Gastrocnemius medialis (tissue), 4 donors: ENCODE results near the gene CEP170.

Experiments used
- CTCF ChIP-seq, 5 experiments: fragments of 450-650 bp in 3 of 5; fragments of 200-600 bp in 2 of 5; sonication (generic) in 2 of 5; IDR thresholded peaks in 4 of 5; conservative IDR thresholded peaks in 1 of 5; 1 replicate in 4 of 5; 2 replicates in 1 of 5; pipeline ENCODE4 v1.5.1; 2016 to 2019; ENCODE audit warnings: antibody characterized with exemption in 5 of 5, mild to moderate bottlenecking in 3 of 5, moderate library complexity in 3 of 5
- POLR2A ChIP-seq, 2 donors: fragments of 450-650 bp; IDR thresholded peaks; one replicate each; pipeline ENCODE4 v1.6.1; 2017; ENCODE audit warnings: antibody characterized with exemption in 2 of 2, mild to moderate bottlenecking in 2 of 2, moderate library complexity in 2 of 2

GRCh38 chr1:243280571-243281129 is 25.6 kb upstream of the CEP170 start:
- TF ChIP-seq CTCF (IDR thresholded peaks at IDR 0.05 in 4 of 5, conservative IDR thresholded peaks at IDR 0.05 in 1 of 5) (no peak), POLR2A (IDR thresholded peaks at IDR 0.05) (no peak)
